ENCODE data around the gene NTRK3.

NTRK3 gene

DNA sequence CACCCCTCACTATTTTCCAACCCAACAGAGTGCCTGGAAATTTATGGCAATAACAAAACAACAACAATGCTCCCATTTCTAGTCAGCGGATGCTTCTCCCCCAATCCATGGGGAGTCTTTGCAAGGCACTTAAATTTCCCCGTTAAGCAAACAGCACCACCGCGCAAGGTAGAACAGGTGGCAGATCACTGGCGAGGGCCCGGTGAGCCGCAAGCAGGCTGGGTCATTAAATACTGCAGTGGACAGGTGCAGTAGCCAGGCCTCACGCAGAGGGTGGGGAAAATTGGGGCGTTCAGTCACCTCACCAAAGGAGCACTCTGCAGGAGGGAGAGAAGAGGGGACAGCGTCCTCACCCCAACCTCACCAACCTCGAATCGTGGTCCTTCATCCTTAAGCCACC, 147.5 kb downstream of the NTRK3 start:
- TF ChIP-seq FOXP2 (optimal IDR thresholded peaks at IDR 0.05; ENCODE audit: borderline replicate concordance, extremely low read depth, extremely low read length, insufficient read depth): no peak
- no peak for TF ChIP-seq POLR2AphosphoS5 (IDR thresholded peaks at IDR 0.05; ENCODE audit: low read depth, low read length)
- no peak for TF ChIP-seq TAF1 (IDR thresholded peaks at IDR 0.05; ENCODE audit: borderline replicate concordance, insufficient read depth, low read length)
- TF ChIP-seq SIN3A (IDR thresholded peaks at IDR 0.05; ENCODE audit: borderline replicate concordance, insufficient read depth, low read length): no peak
- no peak for TF ChIP-seq REST (IDR thresholded peaks at IDR 0.05; ENCODE audit: insufficient read depth in 1 of 2, low read depth in 2 of 2, low read length in 2 of 2)

GRCh38 chr15:88108477-88108876, 148.1 kb downstream of the NTRK3 start:
- no peak for TF ChIP-seq FOXP2 (optimal IDR thresholded peaks at IDR 0.05; ENCODE audit: borderline replicate concordance, extremely low read depth, extremely low read length, insufficient read depth)
- TF ChIP-seq POLR2AphosphoS5 (IDR thresholded peaks at IDR 0.05; ENCODE audit: low read depth, low read length): no peak
- TF ChIP-seq REST (IDR thresholded peaks at IDR 0.05; ENCODE audit: insufficient read depth in 1 of 2, low read depth in 2 of 2, low read length in 2 of 2): no peak
- no peak for TF ChIP-seq TAF1 (IDR thresholded peaks at IDR 0.05; ENCODE audit: borderline replicate concordance, insufficient read depth, low read length)
- no peak for TF ChIP-seq SIN3A (IDR thresholded peaks at IDR 0.05; ENCODE audit: borderline replicate concordance, insufficient read depth, low read length)

DNA sequence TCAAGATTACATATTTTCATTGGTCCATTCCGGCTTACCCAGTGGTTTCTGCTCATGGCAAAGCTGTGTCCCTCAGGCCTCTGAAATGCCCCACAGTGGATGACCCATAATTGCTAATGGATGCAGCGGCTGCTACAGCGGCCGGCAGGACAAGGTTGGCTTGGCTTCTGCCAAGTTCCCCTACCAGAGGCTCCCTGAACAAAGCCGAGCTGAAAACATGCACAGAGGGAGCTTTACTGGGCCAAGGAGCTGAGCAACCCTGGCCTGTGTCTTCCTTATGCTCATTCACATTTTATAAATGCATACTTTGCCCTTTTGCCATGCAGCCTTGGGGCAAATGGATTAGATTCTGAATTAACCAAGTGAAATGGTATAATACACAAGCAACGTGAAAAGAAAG, 150.5 kb downstream of the NTRK3 start:
- TF ChIP-seq POLR2AphosphoS5 (IDR thresholded peaks at IDR 0.05; ENCODE audit: low read depth, low read length) (no peak), REST (IDR thresholded peaks at IDR 0.05; ENCODE audit: insufficient read depth in 1 of 2, low read depth in 2 of 2, low read length in 2 of 2) (no peak), FOXP2 (optimal IDR thresholded peaks at IDR 0.05; ENCODE audit: borderline replicate concordance, extremely low read depth, extremely low read length, insufficient read depth) (no peak), TAF1 (IDR thresholded peaks at IDR 0.05; ENCODE audit: borderline replicate concordance, insufficient read depth, low read length) (no peak), SIN3A (IDR thresholded peaks at IDR 0.05; ENCODE audit: borderline replicate concordance, insufficient read depth, low read length) (no peak)

- TF ChIP-seq POLR2AphosphoS5 (IDR thresholded peaks at IDR 0.05; ENCODE audit: low read depth, low read length): no peak
- TF ChIP-seq FOXP2 (optimal IDR thresholded peaks at IDR 0.05; ENCODE audit: borderline replicate concordance, extremely low read depth, extremely low read length, insufficient read depth): no peak
- TF ChIP-seq REST (IDR thresholded peaks at IDR 0.05; ENCODE audit: insufficient read depth in 1 of 2, low read depth in 2 of 2, low read length in 2 of 2): no peak
- TF ChIP-seq SIN3A (IDR thresholded peaks at IDR 0.05; ENCODE audit: borderline replicate concordance, insufficient read depth, low read length): no peak
- TF ChIP-seq TAF1 (IDR thresholded peaks at IDR 0.05; ENCODE audit: borderline replicate concordance, insufficient read depth, low read length): no peak
Observed at GRCh38 chr15:88104357-88104756, 152.2 kb downstream of the NTRK3 start.

- TF ChIP-seq SIN3A (IDR thresholded peaks at IDR 0.05; ENCODE audit: borderline replicate concordance, insufficient read depth, low read length) (no peak), FOXP2 (optimal IDR thresholded peaks at IDR 0.05; ENCODE audit: borderline replicate concordance, extremely low read depth, extremely low read length, insufficient read depth) (no peak), POLR2AphosphoS5 (IDR thresholded peaks at IDR 0.05; ENCODE audit: low read depth, low read length) (no peak), TAF1 (IDR thresholded peaks at IDR 0.05; ENCODE audit: borderline replicate concordance, insufficient read depth, low read length) (no peak), REST (IDR thresholded peaks at IDR 0.05; ENCODE audit: insufficient read depth in 1 of 2, low read depth in 2 of 2, low read length in 2 of 2) (no peak)
Observed at GRCh38 chr15:88100181-88100580, 156.4 kb downstream of the NTRK3 start.

Measured in PFSK-1 (cell line).